K562 (cell line): ENCODE measurements around the gene MMP10. TPM values are rescaled to one million over a fixed set of nuclear protein-coding genes. Genes with fewer than 3 reads are reported as not detected.

Source experiments
- ATAC-seq: fragments of 200-7000 bp; cut with Tn5 transposase; 3 replicates; pipeline ENCODE4 v1.9.1; 2020; ENCODE audit warnings: moderate library complexity
- BruUV-seq: library from RNA; stranded (reverse); fragments of 400-500 nt; replicated peaks from 2 replicates; lab custom pipeline; 2021; lab: Mats Ljungman, UMichigan
- CTCF ChIA-PET: fragments of 300-600 bp; formaldehyde crosslinking; extraction: SDS; loops from one replicate; lab custom pipeline; 2021; ENCODE audit warnings: low intra/inter-chr PET ratio; lab: Yijun Ruan, JAX
- POLR2A ChIA-PET: fragments of 300-600, 350-650 bp; sonication (Branson Sonifier 250); formaldehyde crosslinking; extraction: SDS; loops from one replicate; lab custom pipeline; 2021; ENCODE audit warnings: antibody characterized with exemption, inconsistent platforms; lab: Yijun Ruan, JAX
- DNase-seq, 4 experiments: peaks; one replicate each; pipeline versions ENCODE4 v3.0.0 to v3.0.0-alpha.2; 2011 to 2018; ENCODE audit warnings: low spot score in 3 of 4, mixed read lengths in 3 of 4; ENCODE audit errors: extremely low read depth in 1 of 4
- FAIRE-seq: peaks from 2 replicates; lab custom pipeline; 2011; peaks lifted over from hg19 to GRCh38; lab: Jason Lieb, UNC
- H2AFZ ChIP-seq: 2 replicates; pipeline ENCODE4 v1.6.0; 2011; ENCODE audit warnings: low read depth, low read length, control low read depth, inconsistent platforms
- H3K27ac ChIP-seq: fragments of 200-600 bp; 3 replicates; pipeline ENCODE4 v1.8.0; 2011; ENCODE audit warnings: low read depth, mild to moderate bottlenecking, control low read depth, inconsistent platforms, low read length, moderate library complexity, mixed read lengths; ENCODE audit errors: extremely low read depth
- H3K27me3 ChIP-seq, 2 experiments: fragments of 300-600 bp in 1 of 2; 2 replicates in 1 of 2; 3 replicates in 1 of 2; pipeline versions ENCODE4 v1.6.0 to v1.8.0; 2011; ENCODE audit warnings: inconsistent platforms in 2 of 2, low read length in 2 of 2, mild to moderate bottlenecking in 1 of 2, mixed read lengths in 1 of 2, moderate library complexity in 1 of 2; ENCODE audit not compliant: control insufficient read depth in 2 of 2, insufficient read depth in 2 of 2
- H3K36me3 ChIP-seq: fragments of 300-600 bp; 3 replicates; pipeline ENCODE4 v1.8.0; 2011; ENCODE audit warnings: mild to moderate bottlenecking, low read length, inconsistent platforms; ENCODE audit not compliant: control insufficient read depth, insufficient read depth
- H3K4me1 ChIP-seq, 2 experiments: fragments of 200-600 bp in 1 of 2; replicated peaks in 1 of 2; 2 replicates in 1 of 2; 3 replicates in 1 of 2; pipeline versions ENCODE4 v1.5.1 to v1.8.0; 2011; ENCODE audit warnings: inconsistent platforms in 2 of 2, low read length in 2 of 2, mild to moderate bottlenecking in 1 of 2, mixed read lengths in 1 of 2, moderate library complexity in 1 of 2; ENCODE audit not compliant: control insufficient read depth in 2 of 2, insufficient read depth in 2 of 2
- H3K4me2 ChIP-seq: 2 replicates; pipeline ENCODE4 v1.6.1; 2011; ENCODE audit warnings: low read length, control low read depth, inconsistent platforms, mixed read lengths; ENCODE audit not compliant: insufficient read depth
- H3K4me3 ChIP-seq: fragments of 200-600 bp; sonication (generic), shearing (Covaris generic); 2 replicates; pipeline ENCODE4 v1.5.1; 2016; ENCODE audit warnings: control low read depth, inconsistent platforms
- H3K79me2 ChIP-seq: fragments of 200-600 bp; 3 replicates; pipeline ENCODE4 v1.8.0; 2011; ENCODE audit warnings: low read length, inconsistent platforms; ENCODE audit not compliant: control insufficient read depth, insufficient read depth
- H3K9ac ChIP-seq, 2 experiments: 2 replicates each; pipeline versions ENCODE4 v1.6.0 to v1.6.1; 2011; ENCODE audit warnings: low read depth in 2 of 2, low read length in 2 of 2, control low read depth in 1 of 2, inconsistent platforms in 1 of 2, mild to moderate bottlenecking in 1 of 2, mixed read lengths in 1 of 2; ENCODE audit not compliant: insufficient read depth in 1 of 2
- H3K9me1 ChIP-seq: one replicate; pipeline ENCODE4 v1.6.0; 2011; ENCODE audit warnings: inconsistent platforms, mild to moderate bottlenecking, low read length, moderate library complexity; ENCODE audit not compliant: control insufficient read depth, insufficient read depth
- H3K9me3 ChIP-seq: replicated peaks from 2 replicates; pipeline ENCODE4 v1.5.1; 2011; ENCODE audit warnings: low read depth, low read length, inconsistent platforms; ENCODE audit not compliant: control insufficient read depth, insufficient read depth
- H4K20me1 ChIP-seq: replicated peaks from 2 replicates; pipeline ENCODE4 v1.6.1; 2011; ENCODE audit warnings: low read length, inconsistent platforms, mixed read lengths; ENCODE audit not compliant: control insufficient read depth, insufficient read depth
- DIDO1 ChIP-seq: fragments of 450-650 bp; IDR thresholded peaks from 2 replicates; pipeline ENCODE4 v1.6.1; 2016; ENCODE audit warnings: low read depth, missing biosample characterization, missing genetic modification characterization
- GMEB1 ChIP-seq: fragments of 250-450 bp; sonication (Bioruptor Pico); IDR thresholded peaks from 2 replicates; pipeline ENCODE4 v1.4.0; 2020; ENCODE audit warnings: mild to moderate bottlenecking
- RCOR1 ChIP-seq, 2 experiments: IDR thresholded peaks; 2 replicates each; pipeline ENCODE4 v1.6.1; 2012; ENCODE audit warnings: low read depth in 2 of 2, low read length in 2 of 2, borderline replicate concordance in 1 of 2, improper control_type of control experiment in 1 of 2
- ZNF318 ChIP-seq, 2 experiments: fragments of 450-650 bp; IDR thresholded peaks; 2 replicates each; pipeline ENCODE4 v1.6.1; 2016; ENCODE audit warnings: mild to moderate bottlenecking in 2 of 2, borderline replicate concordance in 1 of 2, low read depth in 1 of 2, moderate library complexity in 1 of 2
- ZNF431 ChIP-seq: sonication (generic); formaldehyde crosslinking; IDR thresholded peaks from 2 replicates; pipeline ENCODE4 v1.8.0; 2022; ENCODE audit warnings: mild to moderate bottlenecking, missing genetic modification reagents
- WGBS: fragments of 100-300 bp; shearing (Covaris generic); methylation state at CpG from one replicate; pipeline ENCODE4 v1.1.6; 2016; ENCODE audit warnings: low coverage, mixed read lengths; ENCODE audit not compliant: insufficient coverage; ENCODE audit errors: missing lambda C conversion rate; 5-methylcytosine and 5-hydroxymethylcytosine counted together
- in situ Hi-C: fragments of 300-500 bp; cut with MboI; formaldehyde crosslinking; loops from 4 replicates; pipeline ENCODE4 v1.15.0; 2018; ENCODE audit warnings: inconsistent platforms, mixed read lengths
- intact Hi-C: fragments of 100-400 bp; cut with micrococcal nuclease; formaldehyde crosslinking; loops from 2 replicates; pipeline ENCODE4 v1.14.2; 2022
- polyA plus RNA-seq, 8 experiments: library from polyadenylated mRNA; depleted of rRNA in 4 of 8; stranded (reverse) in 5 of 8; unstranded in 3 of 8; fragments of >200 nt; fragmentation: Nextera tagmentation in 2 of 8; fragmentation: Illumina TruSeq in 1 of 8; extraction: Ambion mirVana in 2 of 8; extraction: Trizol in 1 of 8; gene quantifications; 2 replicates each; pipeline versions ENCODE4 v1.2.1 to v1.2.3, GENCODE V29; 2011 to 2014; ENCODE audit warnings: inconsistent platforms in 1 of 8, missing spikeins in 1 of 8
- total RNA-seq, 7 experiments: library from RNA; depleted of rRNA in 6 of 7; stranded (reverse); fragments of >200 nt in 6 of 7; fragmentation: Illumina TruSeq in 2 of 7; extraction: Trizol in 2 of 7; gene quantifications; 2 replicates each; pipeline versions ENCODE4 v1.2.1 to v1.2.3, GENCODE V29; 2011 to 2021; ENCODE audit warnings: low replicate concordance in 1 of 7
- TF ChIP-seq, protein P1 (sequence below): sonication (generic); formaldehyde crosslinking; IDR thresholded peaks from 2 replicates; pipeline ENCODE4 v1.8.1; 2023; ENCODE audit warnings: mild to moderate bottlenecking, missing genetic modification reagents
- TF ChIP-seq, protein P2 (sequence below): IDR thresholded peaks from 2 replicates; pipeline ENCODE4 v1.6.1; 2011; ENCODE audit warnings: borderline replicate concordance, low read depth, mild to moderate bottlenecking, moderate library complexity, low read length; ENCODE audit not compliant: insufficient read depth, poor library complexity, severe bottlenecking

Gene MMP10
- total and polyA plus RNA-seq, 9 of the 15 experiments (the other 6 are each of a cell fraction or from before 2014, with no cell fraction given), result not detected

DNA sequence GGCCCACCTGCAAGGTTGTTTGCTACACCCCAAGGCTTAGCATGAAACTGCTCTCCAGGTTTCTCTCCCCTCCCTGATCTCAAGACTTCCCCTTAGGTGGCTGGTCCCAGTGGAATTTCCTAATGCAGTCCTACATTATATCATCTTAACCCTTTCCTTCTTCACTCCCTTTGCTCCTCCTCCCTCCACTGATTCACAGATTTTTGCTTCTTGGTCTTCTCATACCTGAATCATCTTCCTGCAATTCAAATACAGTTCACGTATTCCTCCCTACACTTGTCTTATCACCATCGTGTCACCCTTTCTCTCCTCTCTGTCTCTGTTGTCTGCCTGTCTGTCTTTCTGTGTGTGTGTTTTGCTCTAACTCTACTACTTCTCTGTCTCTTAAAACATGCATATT lies 17.0 kb downstream of the MMP10 start:
- ATAC-seq (no peak), DNase-seq (no peak), FAIRE-seq (no peak)
- H3K27me3 ChIP-seq, result no peaks in the 10 kb centered on the region
- CTCF ChIA-PET, result no interaction called here
- H3K4me2 ChIP-seq, result no peak overlapping the region
- no peaks in the 10 kb centered on the region for H3K9me3 ChIP-seq
- no peak overlapping the region for H2AFZ ChIP-seq
- H3K79me2 ChIP-seq, result no peaks in the 10 kb centered on the region
- no peak overlapping the region for H3K4me3 ChIP-seq
- H3K9me1 ChIP-seq, result no peaks in the 10 kb centered on the region
- H3K36me3 ChIP-seq, result no peaks in the 10 kb centered on the region
- no TSS peak for BruUV-seq
- peaks cover 0 to 3% of the 10 kb centered on the region in 2 experiments; a peak in 1 of 5 replicates for H3K4me1 ChIP-seq
- POLR2A ChIA-PET, result interaction anchor here (1.4 kb wide), 1 partner anchor 15 kb away, joined by 3 read pairs; no protein-coding TSS in a partner anchor
- in situ Hi-C loops (no loop called here), intact Hi-C loops (no loop called here)
- WGBS, result 0% methylated on average over 2 of the region's 2 CpGs
- no peaks in the 10 kb centered on the region for H4K20me1 ChIP-seq
- no peak overlapping the region for H3K27ac ChIP-seq
- H3K9ac ChIP-seq, result no peak overlapping the region
- TF ChIP-seq, protein P1, sequence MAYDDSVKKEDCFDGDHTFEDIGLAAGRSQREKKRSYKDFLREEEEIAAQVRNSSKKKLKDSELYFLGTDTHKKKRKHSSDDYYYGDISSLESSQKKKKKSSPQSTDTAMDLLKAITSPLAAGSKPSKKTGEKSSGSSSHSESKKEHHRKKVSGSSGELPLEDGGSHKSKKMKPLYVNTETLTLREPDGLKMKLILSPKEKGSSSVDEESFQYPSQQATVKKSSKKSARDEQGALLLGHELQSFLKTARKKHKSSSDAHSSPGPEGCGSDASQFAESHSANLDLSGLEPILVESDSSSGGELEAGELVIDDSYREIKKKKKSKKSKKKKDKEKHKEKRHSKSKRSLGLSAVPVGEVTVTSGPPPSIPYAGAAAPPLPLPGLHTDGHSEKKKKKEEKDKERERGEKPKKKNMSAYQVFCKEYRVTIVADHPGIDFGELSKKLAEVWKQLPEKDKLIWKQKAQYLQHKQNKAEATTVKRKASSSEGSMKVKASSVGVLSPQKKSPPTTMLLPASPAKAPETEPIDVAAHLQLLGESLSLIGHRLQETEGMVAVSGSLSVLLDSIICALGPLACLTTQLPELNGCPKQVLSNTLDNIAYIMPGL (CRISPR knock-in tag), result no peak
- TF ChIP-seq GMEB1 (CRISPR knock-in tag) (no peak), ZNF318 (IDR thresholded peaks at IDR 0.05; ENCODE audit: borderline replicate concordance in 1 of 2, low read depth in 1 of 2) (no peak), DIDO1 (tag) (no peak), RCOR1 (IDR thresholded peaks at IDR 0.05; ENCODE audit: borderline replicate concordance in 1 of 2, low read depth in 2 of 2, low read length in 2 of 2) (no peak), ZNF431 (CRISPR knock-in tag) (no peak)
- TF ChIP-seq, protein P2, sequence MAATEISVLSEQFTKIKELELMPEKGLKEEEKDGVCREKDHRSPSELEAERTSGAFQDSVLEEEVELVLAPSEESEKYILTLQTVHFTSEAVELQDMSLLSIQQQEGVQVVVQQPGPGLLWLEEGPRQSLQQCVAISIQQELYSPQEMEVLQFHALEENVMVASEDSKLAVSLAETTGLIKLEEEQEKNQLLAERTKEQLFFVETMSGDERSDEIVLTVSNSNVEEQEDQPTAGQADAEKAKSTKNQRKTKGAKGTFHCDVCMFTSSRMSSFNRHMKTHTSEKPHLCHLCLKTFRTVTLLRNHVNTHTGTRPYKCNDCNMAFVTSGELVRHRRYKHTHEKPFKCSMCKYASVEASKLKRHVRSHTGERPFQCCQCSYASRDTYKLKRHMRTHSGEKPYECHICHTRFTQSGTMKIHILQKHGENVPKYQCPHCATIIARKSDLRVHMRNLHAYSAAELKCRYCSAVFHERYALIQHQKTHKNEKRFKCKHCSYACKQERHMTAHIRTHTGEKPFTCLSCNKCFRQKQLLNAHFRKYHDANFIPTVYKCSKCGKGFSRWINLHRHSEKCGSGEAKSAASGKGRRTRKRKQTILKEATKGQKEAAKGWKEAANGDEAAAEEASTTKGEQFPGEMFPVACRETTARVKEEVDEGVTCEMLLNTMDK, result no peak
